SK-N-SH (cell line): ENCODE results near the gene ADORA2A. TPM values are rescaled to one million over a fixed set of nuclear protein-coding genes. Genes with fewer than 3 reads are reported as not detected.

Experiments
- CTCF ChIA-PET: fragments of 300-600, 350-600 bp; formaldehyde crosslinking; extraction: SDS; loops from one replicate; lab custom pipeline; 2021; lab: Yijun Ruan, JAX
- POLR2A ChIA-PET: fragments of 350-600 bp; sonication (Branson Sonifier 250); formaldehyde crosslinking; extraction: SDS; loops from one replicate; lab custom pipeline; 2020; ENCODE audit warnings: antibody characterized with exemption, inconsistent platforms; lab: Yijun Ruan, JAX
- DNase-seq: peaks from one replicate; pipeline ENCODE4 v3.0.0; 2012
- H2AFZ ChIP-seq: fragments of 200-600 bp; sonication (generic); 2 replicates; pipeline ENCODE4 v1.8.1; 2016; ENCODE audit warnings: antibody characterized with exemption, mild to moderate bottlenecking, low read depth
- H3F3A ChIP-seq: fragments of 200-600 bp; sonication (generic); replicated peaks from 2 replicates; pipeline ENCODE3; 2016; ENCODE audit warnings: antibody characterized with exemption, mild to moderate bottlenecking; ENCODE audit not compliant: insufficient read depth
- H3K27ac ChIP-seq, 2 experiments: fragments of 200-500 bp in 1 of 2; fragments of 200-600 bp in 1 of 2; sonication (Bioruptor generic) in 1 of 2; sonication (generic), shearing (Covaris generic) in 1 of 2; 2 replicates each; pipeline versions ENCODE4 v1.5.1 to v1.6.1; 2014 to 2016; ENCODE audit warnings: low read depth in 2 of 2, inconsistent platforms in 1 of 2, low read length in 1 of 2, mild to moderate bottlenecking in 1 of 2, mixed read lengths in 1 of 2
- H3K27me3 ChIP-seq: fragments of 200-600 bp; sonication (generic), shearing (Covaris generic); 2 replicates; pipeline ENCODE4 v1.6.1; 2016; ENCODE audit warnings: mixed run types; ENCODE audit not compliant: insufficient read depth
- H3K36me3 ChIP-seq, 2 experiments: fragments of 200-500 bp in 1 of 2; fragments of 200-600 bp in 1 of 2; sonication (Bioruptor generic) in 1 of 2; sonication (generic) in 1 of 2; replicated peaks in 1 of 2; 2 replicates each; pipeline versions ENCODE3 to v1.5.1; 2014 to 2016; ENCODE audit warnings: low read length in 1 of 2, mild to moderate bottlenecking in 1 of 2; ENCODE audit not compliant: insufficient read depth in 2 of 2, control insufficient read depth in 1 of 2
- H3K4me1 ChIP-seq, 2 experiments: fragments of 200-500 bp in 1 of 2; fragments of 200-600 bp in 1 of 2; sonication (Bioruptor generic) in 1 of 2; sonication (generic), shearing (Covaris generic) in 1 of 2; 2 replicates each; pipeline versions ENCODE4 v1.5.1 to v1.6.1; 2014 to 2016; ENCODE audit warnings: low read depth in 1 of 2, low read length in 1 of 2, mixed run types in 1 of 2; ENCODE audit not compliant: insufficient read depth in 2 of 2, control insufficient read depth in 1 of 2
- H3K4me2 ChIP-seq: fragments of 200-600 bp; sonication (generic), shearing (Covaris generic); 2 replicates; pipeline ENCODE4 v1.6.1; 2017; ENCODE audit warnings: mixed run types
- H3K4me3 ChIP-seq, 2 experiments: fragments of 200-500 bp in 1 of 2; fragments of 200-600 bp in 1 of 2; sonication (Bioruptor generic) in 1 of 2; sonication (generic), shearing (Covaris generic) in 1 of 2; 2 replicates each; pipeline versions ENCODE4 v1.5.1 to v1.8.1; 2014 to 2016; ENCODE audit warnings: low read depth in 2 of 2, inconsistent platforms in 1 of 2, low read length in 1 of 2, mild to moderate bottlenecking in 1 of 2, mixed read lengths in 1 of 2, moderate library complexity in 1 of 2
- H3K79me2 ChIP-seq: fragments of 200-600 bp; sonication (generic); 2 replicates; pipeline ENCODE4 v1.8.1; 2017; ENCODE audit warnings: mild to moderate bottlenecking; ENCODE audit not compliant: insufficient read depth
- H3K9ac ChIP-seq: fragments of 200-600 bp; sonication (generic); 2 replicates; pipeline ENCODE4 v1.6.1; 2017; ENCODE audit warnings: mixed run types
- H3K9me2 ChIP-seq: fragments of 200-600 bp; sonication (generic); 2 replicates; pipeline ENCODE4 v1.6.1; 2017; ENCODE audit warnings: mixed run types
- H3K9me3 ChIP-seq: fragments of 200-600 bp; sonication (generic); 2 replicates; pipeline ENCODE4 v1.6.1; 2017; ENCODE audit warnings: mixed run types, mild to moderate bottlenecking, moderate library complexity
- H4K20me1 ChIP-seq: fragments of 200-600 bp; sonication (generic); 2 replicates; pipeline ENCODE4 v1.6.1; 2017; ENCODE audit warnings: mild to moderate bottlenecking, mixed run types; ENCODE audit not compliant: insufficient read depth
- CTCF ChIP-seq: fragments of 200-600 bp; sonication (generic); IDR thresholded peaks from 2 replicates; pipeline ENCODE4 v1.6.1; 2017; ENCODE audit warnings: antibody characterized with exemption, mild to moderate bottlenecking, moderate library complexity
- ELF1 ChIP-seq: IDR thresholded peaks from 2 replicates; pipeline ENCODE4 v1.4.0; 2012
- EP300 ChIP-seq, 2 experiments: IDR thresholded peaks; 2 replicates each; pipeline versions ENCODE4 v1.4.0 to v1.6.1; 2012; ENCODE audit warnings: borderline replicate concordance in 1 of 2, low read depth in 1 of 2, low read length in 1 of 2
- FOSL2 ChIP-seq: IDR thresholded peaks from 2 replicates; pipeline ENCODE4 v1.4.0; 2012; ENCODE audit warnings: low read depth, mild to moderate bottlenecking, moderate library complexity, borderline replicate concordance
- FOXJ3 ChIP-seq: sonication (generic); formaldehyde crosslinking; IDR thresholded peaks from 2 replicates; pipeline ENCODE4 v1.5.1; 2020; ENCODE audit warnings: mild to moderate bottlenecking, missing genetic modification reagents
- FOXM1 ChIP-seq: IDR thresholded peaks from 2 replicates; pipeline ENCODE4 v1.4.0; 2012; ENCODE audit warnings: low read depth, mild to moderate bottlenecking
- JUND ChIP-seq: IDR thresholded peaks from 2 replicates; pipeline ENCODE4 v1.4.0; 2012
- MXI1 ChIP-seq: IDR thresholded peaks from 2 replicates; pipeline ENCODE4 v1.6.1; 2012; ENCODE audit warnings: mild to moderate bottlenecking, low read depth, low read length, improper control_type of control experiment
- NRF1 ChIP-seq: IDR thresholded peaks from 2 replicates; pipeline ENCODE4 v1.6.1; 2012; ENCODE audit warnings: low read depth, mild to moderate bottlenecking, low read length
- PBX3 ChIP-seq: IDR thresholded peaks from 2 replicates; pipeline ENCODE4; 2012
- POLR2AphosphoS5 ChIP-seq: IDR thresholded peaks from 2 replicates; pipeline ENCODE4 v1.6.1; 2012; ENCODE audit warnings: low read depth, low read length
- RCOR1 ChIP-seq: fragments of 150-350 bp; IDR thresholded peaks from 2 replicates; pipeline ENCODE4 v1.6.1; 2017; ENCODE audit warnings: antibody characterized with exemption, low read length
- RFX5 ChIP-seq: IDR thresholded peaks from 2 replicates; pipeline ENCODE4 v1.6.1; 2012; ENCODE audit warnings: mild to moderate bottlenecking, improper control_type of control experiment, low read length
- TEAD4 ChIP-seq: IDR thresholded peaks from 2 replicates; pipeline ENCODE4 v1.4.0; 2012; ENCODE audit warnings: mild to moderate bottlenecking, borderline replicate concordance; ENCODE audit not compliant: insufficient read depth
- YY1 ChIP-seq: IDR thresholded peaks from 2 replicates; pipeline ENCODE4 v1.4.0; 2012; ENCODE audit warnings: low read depth, mild to moderate bottlenecking
- WGBS: methylation state at CpG from one replicate; pipeline ENCODE4 v1.1.6; 2017; ENCODE audit warnings: low lambda C conversion rate; 5-methylcytosine and 5-hydroxymethylcytosine counted together
- polyA plus RNA-seq, 3 experiments: library from polyadenylated mRNA; depleted of rRNA; stranded (reverse); fragments of >200 nt; gene quantifications; 2 replicates each; pipeline ENCODE4 v1.2.3, GENCODE V29; 2012

Gene ADORA2A
- polyA plus RNA-seq, 1 of the 3 experiments (the other 2 are of a cell fraction) = 9.3 TPM

GRCh38 chr22:24405631-24406321, 21.6 kb upstream of the ADORA2A start:
- H3K36me3 ChIP-seq = peaks cover 18% of the 10 kb centered on the region in 2 experiments
- no peaks in the 10 kb centered on the region for H3K9me3 ChIP-seq
- peaks cover 50% of the 10 kb centered on the region for H3K79me2 ChIP-seq
- peaks cover 14% of the 10 kb centered on the region for H3F3A ChIP-seq
- H3K9me2 ChIP-seq = no peaks in the 10 kb centered on the region
- no peak overlapping the region for H3K4me2 ChIP-seq
- H3K27ac ChIP-seq = peak overlapping the region in 1 of 2 experiments; percentile 100; a peak in 2 of 4 replicates
- H3K4me3 ChIP-seq = no peak overlapping the region
- no peak for DNase-seq
- no peak for TF ChIP-seq PBX3
- TF ChIP-seq FOXJ3 = no peak
- H4K20me1 ChIP-seq = peaks cover 12% of the 10 kb centered on the region
- H3K9ac ChIP-seq = no peak overlapping the region
- H2AFZ ChIP-seq = no peak overlapping the region
- no peaks in the 10 kb centered on the region for H3K27me3 ChIP-seq
- POLR2A ChIA-PET = interaction anchor here (1.9 to 3.1 kb wide), 2 partner anchors 11 to 13 kb away, joined by 13 to 16 read pairs; no protein-coding TSS in a partner anchor
- H3K4me1 ChIP-seq = peaks cover 27 to 83% of the 10 kb centered on the region in 2 experiments
- WGBS = 97% methylated on average over 11 of the region's 12 CpGs
- CTCF ChIA-PET = interaction anchor here (1.0 to 6.9 kb wide), 4 partner anchors 11 to 80 kb away, joined by 3 to 42 read pairs (median 3); no protein-coding TSS in a partner anchor

GRCh38 chr22:24406322-24407277, 20.8 kb upstream of the ADORA2A start:
- WGBS = 90% methylated on average over 17 of the region's 19 CpGs
- Histone ChIP-seq H3K4me2 (no peak overlapping the region), H3K4me1 (peaks cover 21 to 76% of the 10 kb centered on the region in 2 experiments), H3K36me3 (peaks cover 18 to 20% of the 10 kb centered on the region in 2 experiments), H3K79me2 (peaks cover 50% of the 10 kb centered on the region), H3K4me3 (no peak overlapping the region), H3K27ac (peak overlapping the region in 1 of 2 experiments; percentile 96; a peak in 2 of 4 replicates), H2AFZ (no peak overlapping the region), H3K9me3 (no peaks in the 10 kb centered on the region), H3K9ac (no peak overlapping the region), H3K27me3 (no peaks in the 10 kb centered on the region), H4K20me1 (peaks cover 12% of the 10 kb centered on the region), H3F3A (peaks cover 6% of the 10 kb centered on the region), H3K9me2 (no peaks in the 10 kb centered on the region)
- no peak for TF ChIP-seq RCOR1
- TF ChIP-seq YY1 = no peak
- TF ChIP-seq PBX3 = no peak
- TF ChIP-seq FOXM1 = no peak
- no peak for TF ChIP-seq FOSL2
- TF ChIP-seq POLR2AphosphoS5 = no peak
- TF ChIP-seq CTCF = no peak
- no peak for TF ChIP-seq ELF1
- no peak for TF ChIP-seq EP300 (IDR thresholded peaks at IDR 0.05; ENCODE audit: borderline replicate concordance in 1 of 2, low read depth in 1 of 2, low read length in 1 of 2)
- no peak for TF ChIP-seq TEAD4
- TF ChIP-seq JUND = no peak
- no peak for TF ChIP-seq MXI1
- no peak for TF ChIP-seq NRF1
- no peak for TF ChIP-seq RFX5
- POLR2A ChIA-PET = interaction anchor here (0.9 to 3.1 kb wide), 6 partner anchors 10 to 38 kb away, joined by 3 to 16 read pairs (median 11); partner anchors contain the start of gene ADORA2A
- CTCF ChIA-PET = interaction anchor here (0.8 to 6.9 kb wide), 10 partner anchors 11 to 120 kb away, joined by 3 to 42 read pairs (median 3); no protein-coding TSS in a partner anchor
- peak; percentile 23 for DNase-seq
